IPS-NIHi7 (cell line): Measurements from ENCODE around the gene PPP3CB.

Experiments used
- DNase-seq: peaks from one replicate; pipeline ENCODE4 v3.0.0; 2012; ENCODE audit warnings: mixed read lengths; ENCODE audit errors: extremely low spot score

PPP3CB gene

GRCh38 chr10:73480158-73480557 lies 15.7 kb downstream of the PPP3CB start:
- DNase-seq = no peak

GRCh38 chr10:73478636-73479035 lies 17.2 kb downstream of the PPP3CB start:
- DNase-seq = no peak

GRCh38 chr10:73471226-73471625 lies 24.6 kb downstream of the PPP3CB start:
- DNase-seq = no peak

- DNase-seq = no peak
Measured at GRCh38 chr10:73469579-73469978, 26.2 kb downstream of the PPP3CB start.

- DNase-seq = no peak
Measured at GRCh38 chr10:73467206-73467605, 28.6 kb downstream of the PPP3CB start.

GRCh38 chr10:73465978-73466726 lies 29.7 kb downstream of the PPP3CB start:
- no peak for DNase-seq

- DNase-seq = no peak
Measured at GRCh38 chr10:73460897-73461296, 34.9 kb downstream of the PPP3CB start.

GRCh38 chr10:73459683-73460314 lies 36.0 kb downstream of the PPP3CB start:
- no peak for DNase-seq

- DNase-seq = no peak
Measured at GRCh38 chr10:73456187-73456890, 39.5 kb downstream of the PPP3CB start.

- DNase-seq = no peak
Measured at GRCh38 chr10:73449113-73449512, 46.7 kb downstream of the PPP3CB start.

GRCh38 chr10:73448384-73448783 lies 47.4 kb downstream of the PPP3CB start:
- no peak for DNase-seq

GRCh38 chr10:73446926-73447325 lies 48.9 kb downstream of the PPP3CB start:
- DNase-seq = no peak

- no peak for DNase-seq
Measured at GRCh38 chr10:73444457-73444856, 51.4 kb downstream of the PPP3CB start.

GRCh38 chr10:73439605-73440312 lies 56.1 kb downstream of the PPP3CB start:
- no peak for DNase-seq

GRCh38 chr10:73439055-73439454 lies 56.8 kb downstream of the PPP3CB start:
- DNase-seq = no peak

- DNase-seq = no peak
Measured at GRCh38 chr10:73433538-73433867, 62.3 kb downstream of the PPP3CB start, which contains the start of gene MSS51. TSS of gene MSS51 (minus strand) at chr10:73433561. CDS start at chr10:73428284, 5,277 bp downstream.

GRCh38 chr10:73432646-73433537 lies 62.9 kb downstream of the PPP3CB start:
- no peak for DNase-seq

GRCh38 chr10:73426318-73426717 lies 69.5 kb downstream of the PPP3CB start:
- DNase-seq = no peak

- no peak for DNase-seq
Measured at GRCh38 chr10:73424478-73424877, 71.3 kb downstream of the PPP3CB start.

GRCh38 chr10:73423309-73423708 lies 72.5 kb downstream of the PPP3CB start:
- no peak for DNase-seq

GRCh38 chr10:73416571-73416970 lies 79.3 kb downstream of the PPP3CB start:
- no peak for DNase-seq
